Motor neuron (in vitro differentiated cells): Measurements from ENCODE around the gene SMAD3. TPM values are rescaled to one million over a fixed set of nuclear protein-coding genes. Genes with fewer than 3 reads are reported as not detected.
A peak's percentile ranks its signal among the peaks of the same experiment; 100 is the strongest.

Experiments
- ATAC-seq, 8 experiments: fragments of 200-7000 bp; cut with Tn5 transposase; replicated peaks in 6 of 8; 2 replicates each; pipeline ENCODE4 v1.8.0; 2021; ENCODE audit warnings: mild to moderate bottlenecking in 8 of 8, moderate library complexity in 8 of 8
- H3K27ac ChIP-seq, 2 donors: fragments of 250-450 bp; sonication (Bioruptor Pico); 2 replicates each; pipeline ENCODE4 v1.9.0; 2021; ENCODE audit warnings: antibody characterized with exemption in 2 of 2, mild to moderate bottlenecking in 2 of 2, moderate library complexity in 1 of 2
- H3K4me1 ChIP-seq, 2 donors: fragments of 250-450 bp; sonication (Bioruptor Pico); replicated peaks in 1 of 2; 2 replicates each; pipeline ENCODE4 v1.6.1; 2021; ENCODE audit warnings: antibody characterized with exemption in 2 of 2, mild to moderate bottlenecking in 2 of 2, moderate library complexity in 1 of 2
- H3K4me3 ChIP-seq, 5 donors: fragments of 250-450 bp; sonication (Bioruptor Pico); 2 replicates each; pipeline ENCODE4 v1.9.0; 2021; ENCODE audit warnings: antibody characterized with exemption in 5 of 5, mild to moderate bottlenecking in 5 of 5, moderate library complexity in 4 of 5
- WGBS, 10 experiments: fragments of 450-650 bp; shearing (Covaris generic); methylation state at CpG; one replicate each; pipeline ENCODE4 v1.0.0; 2022; 5-methylcytosine and 5-hydroxymethylcytosine counted together
- in situ Hi-C, 9 experiments: fragments of 400-800 bp; cut with MboI; loops; one replicate each; pipeline ENCODE4 v1.15.0; 2021; ENCODE audit warnings: low sequenced_read_pairs in 9 of 9, low pct_unique_long_range_greater_than_20kb in 2 of 9; ENCODE audit not compliant: unreplicated experiment in 9 of 9
- total RNA-seq, 8 experiments: library from RNA; unstranded; fragments of 300-600 nt; gene quantifications; 2 replicates each; pipeline versions ENCODE4 v1.2.3 to v1.2.4, GENCODE V29; 2022

The SMAD3 gene
- total RNA-seq, 8 experiments from 2014 or later: 4.4 to 57.9 (median 13.9) TPM

DNA sequence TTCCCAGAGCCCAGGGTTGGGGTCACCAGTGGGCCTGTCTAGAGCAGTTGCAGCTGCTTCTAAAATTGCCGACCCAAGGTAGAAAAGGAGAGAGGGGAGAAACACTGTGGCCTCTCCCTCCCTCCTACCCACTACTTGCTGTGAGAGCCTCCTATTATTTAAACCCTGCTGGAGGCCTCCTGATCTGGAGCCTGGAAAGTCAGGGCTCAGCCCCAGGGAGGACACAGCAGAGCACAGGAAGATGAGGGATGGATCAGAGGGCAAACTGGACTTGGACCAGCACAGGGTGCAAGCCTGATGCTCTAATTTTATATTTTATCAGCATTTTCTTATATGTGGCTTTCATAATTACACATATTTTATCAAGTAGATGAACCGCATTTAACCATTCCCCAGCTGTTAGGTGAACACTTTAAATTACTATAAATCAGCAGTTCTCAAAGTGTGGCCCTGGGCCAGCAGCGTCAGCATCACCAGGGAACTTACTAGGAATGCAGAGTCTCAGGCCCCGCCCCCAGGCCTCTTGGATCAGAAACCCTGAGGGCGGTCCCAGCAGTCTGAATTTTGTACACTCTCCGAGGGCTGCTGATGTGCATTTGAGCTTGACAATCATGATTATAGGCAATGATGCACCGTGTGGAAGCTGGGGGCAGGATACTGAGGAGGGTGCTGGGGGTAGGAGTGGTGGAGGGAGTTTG is 26.7 kb downstream of the SMAD3 start:
- 20 to 100% (median 74%) methylated on average over 1 to 6 of the region's 7 CpGs; no CpG with 5 or more reads in 2 of the 10 experiments for WGBS, 10 experiments
- peaks cover 19 to 24% of the 10 kb centered on the region in 2 donors for H3K4me1 ChIP-seq
- no peak overlapping the region for H3K4me3 ChIP-seq
- in situ Hi-C loops: no loop called here
- peak in 6 of 8 experiments; percentile 7 to 64 (median 60) for ATAC-seq
- H3K27ac ChIP-seq: no peak overlapping the region

DNA sequence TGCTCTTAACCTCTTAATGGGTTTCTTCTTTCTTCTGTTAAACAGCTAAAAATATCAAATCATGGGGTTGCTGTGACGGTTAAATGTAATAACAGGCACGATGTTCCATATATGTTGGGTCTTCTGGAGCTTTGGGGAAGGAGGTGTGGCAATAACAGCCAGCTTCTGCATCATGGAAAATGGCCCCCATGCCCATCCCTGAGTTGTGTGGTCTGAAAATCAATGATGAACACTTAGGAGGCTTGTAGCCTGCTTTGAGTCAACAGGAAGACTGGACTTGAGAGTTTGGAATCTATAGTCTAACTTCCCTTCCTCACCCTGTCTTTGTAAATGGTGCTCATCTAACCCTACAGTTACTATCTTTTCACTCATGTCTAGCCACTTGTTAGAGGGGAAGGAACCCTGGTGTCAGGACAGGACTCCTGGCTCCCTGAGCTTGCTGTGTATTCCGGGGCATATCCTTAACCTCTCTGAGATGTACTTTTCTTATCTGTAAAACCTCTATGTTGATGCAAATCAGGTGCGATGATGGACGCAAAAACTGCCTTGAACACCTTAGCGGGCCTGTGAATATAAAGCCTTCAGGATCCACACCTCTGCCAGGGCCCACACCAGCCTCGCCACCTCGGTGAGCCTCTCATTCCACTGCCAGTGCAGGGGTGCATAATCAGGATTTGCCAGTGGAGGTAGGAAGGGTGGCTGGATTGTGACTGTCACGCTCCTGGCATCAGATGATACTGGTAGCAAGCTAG is 27.5 kb downstream of the SMAD3 start:
- in situ Hi-C loops: no loop called here
- H3K27ac ChIP-seq: no peak overlapping the region
- 89 to 100% (median 95%) methylated on average over 1 to 7 of the region's 9 CpGs; no CpG with 5 or more reads in 2 of the 10 experiments for WGBS, 10 experiments
- H3K4me3 ChIP-seq: no peak overlapping the region
- H3K4me1 ChIP-seq: peaks cover 19 to 24% of the 10 kb centered on the region in 2 donors
- ATAC-seq: no peak

DNA sequence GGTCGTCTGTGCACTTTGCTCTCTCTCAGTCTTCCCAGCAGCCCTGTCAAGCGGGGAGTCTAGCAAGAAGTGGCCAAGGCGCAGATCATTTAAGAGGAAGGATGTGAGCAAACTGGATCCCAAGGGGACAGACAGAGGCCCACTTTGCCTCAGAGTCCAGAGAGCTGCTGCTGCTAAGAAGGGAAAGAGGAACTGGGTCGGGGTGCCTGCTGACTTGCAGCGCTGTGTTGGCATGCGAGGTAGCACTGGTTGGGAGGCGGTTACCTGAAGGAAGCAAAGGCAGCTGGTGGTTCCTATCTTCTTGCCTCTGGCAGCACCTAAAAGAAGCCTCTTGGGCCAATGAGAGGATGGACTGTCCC is 28.1 kb downstream of the SMAD3 start:
- in situ Hi-C loops: no loop called here

DNA sequence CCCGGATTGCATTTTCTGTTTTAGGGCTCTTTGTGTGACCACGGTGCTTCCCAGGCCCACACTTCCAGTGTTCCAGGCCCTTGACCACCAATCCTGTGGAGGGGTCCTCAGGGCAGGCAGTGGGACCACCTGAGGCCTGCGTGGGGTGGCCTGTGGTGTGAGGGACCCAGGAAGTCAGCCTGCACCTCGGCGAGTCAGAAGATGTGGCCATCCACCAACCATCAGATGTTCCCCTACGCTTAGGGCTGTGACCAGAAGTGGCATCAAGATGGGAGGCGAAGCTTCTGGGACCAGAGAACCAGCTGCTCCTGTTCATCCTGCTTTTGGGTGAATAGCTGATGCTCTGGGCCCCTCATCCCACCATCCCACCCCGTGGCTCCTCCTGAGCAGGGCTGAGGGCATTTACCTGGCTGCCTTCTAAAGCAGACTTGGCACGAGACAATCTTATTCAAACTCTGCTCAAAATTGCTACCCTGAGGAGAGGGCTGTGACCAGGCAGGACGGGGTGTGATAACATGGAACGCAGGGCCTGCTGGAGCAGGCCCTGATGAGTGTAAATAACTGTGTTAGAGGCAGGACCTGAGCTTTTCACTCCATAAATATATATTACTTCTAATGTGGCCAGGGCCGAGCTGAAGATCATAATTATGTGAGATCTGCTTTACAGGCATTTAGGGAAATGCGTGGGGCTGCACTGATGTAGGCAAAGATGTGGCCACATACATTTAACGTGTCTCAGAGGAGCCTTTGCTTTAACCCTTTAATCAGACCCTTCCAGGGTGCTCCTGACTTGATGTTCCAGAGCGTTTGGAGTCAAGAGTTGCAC is 28.8 kb downstream of the SMAD3 start:
- Histone ChIP-seq H3K27ac (no peak overlapping the region), H3K4me3 (no peak overlapping the region), H3K4me1 (peaks cover 19 to 24% of the 10 kb centered on the region in 2 donors)
- no peak for ATAC-seq
- in situ Hi-C loops: no loop called here
- WGBS, 10 experiments: 63 to 92% (median 88%) methylated on average over 2 to 12 of the region's 15 CpGs; no CpG with 5 or more reads in 1 of the 10 experiments

More for the DNA sequence above, 28.1 kb downstream of the SMAD3 start:
- WGBS, 10 experiments: 80 to 100% (median 90%) methylated on average over 1 to 5 of the region's 7 CpGs; no CpG with 5 or more reads in 3 of the 10 experiments
- no peak overlapping the region for H3K4me3 ChIP-seq
- H3K27ac ChIP-seq: no peak overlapping the region
- no peak for ATAC-seq
- H3K4me1 ChIP-seq: peaks cover 19 to 24% of the 10 kb centered on the region in 2 donors

GRCh38 chr15:67095912-67096311 is 30.5 kb downstream of the SMAD3 start:
- H3K27ac ChIP-seq: no peak overlapping the region
- no peak for ATAC-seq
- H3K4me3 ChIP-seq: no peak overlapping the region
- WGBS, 10 experiments: 0 to 100% (median 83%) methylated on average over 2 to 7 of the region's 7 CpGs; no CpG with 5 or more reads in 2 of the 10 experiments
- peaks cover 14 to 24% of the 10 kb centered on the region in 2 donors for H3K4me1 ChIP-seq
- in situ Hi-C loops: no loop called here

DNA sequence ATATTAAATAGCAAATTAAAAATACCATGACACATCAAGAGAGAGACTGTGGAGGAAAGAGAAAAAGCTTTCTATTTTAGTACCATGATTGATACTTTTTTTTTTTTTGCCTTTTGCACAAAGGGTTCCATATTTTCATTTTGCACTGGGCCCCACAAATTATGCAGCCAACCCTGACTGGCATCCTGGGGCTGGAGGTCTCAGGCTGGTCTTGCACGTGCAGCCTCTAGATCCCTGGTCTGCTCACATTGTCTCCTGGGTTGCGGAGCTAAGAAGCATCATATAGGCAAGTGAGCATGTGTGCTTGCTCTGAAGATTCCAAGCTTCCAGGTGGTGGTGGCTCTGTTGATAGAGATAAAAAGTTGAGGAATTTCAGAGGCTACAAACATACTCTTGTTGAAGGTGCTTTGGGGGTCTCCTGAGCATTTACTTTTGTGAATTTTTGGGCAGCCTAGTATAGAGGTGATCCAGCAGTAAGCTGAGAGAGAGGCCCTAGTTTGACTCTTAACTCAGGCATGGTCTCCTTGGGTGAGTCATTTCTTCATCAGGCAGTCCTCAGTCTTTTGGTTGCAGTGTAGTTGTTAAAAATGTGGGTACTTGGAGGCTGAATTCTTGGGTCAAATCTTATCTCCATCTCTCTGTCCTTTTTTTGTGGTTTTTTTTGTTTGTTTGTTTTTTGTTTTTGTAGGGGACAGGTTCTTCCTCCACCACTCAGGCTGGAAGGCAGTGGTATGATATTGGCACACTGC is 31.3 kb downstream of the SMAD3 start:
- in situ Hi-C loops: no loop called here
- H3K27ac ChIP-seq: no peak overlapping the region
- 20 to 94% (median 50%) methylated on average over 1 to 2 of the region's 2 CpGs; no CpG with 5 or more reads in 4 of the 10 experiments for WGBS, 10 experiments
- ATAC-seq: peak in 1 of 8 experiments; percentile 66
- no peak overlapping the region for H3K4me3 ChIP-seq
- peaks cover 8 to 24% of the 10 kb centered on the region in 2 donors for H3K4me1 ChIP-seq

- WGBS, 10 experiments: 84 to 100% (median 97%) methylated on average over 1 to 4 of the region's 4 CpGs; no CpG with 5 or more reads in 4 of the 10 experiments
These were observed 32.0 kb downstream of the SMAD3 start for GRCh38 chr15:67097424-67097823.

DNA sequence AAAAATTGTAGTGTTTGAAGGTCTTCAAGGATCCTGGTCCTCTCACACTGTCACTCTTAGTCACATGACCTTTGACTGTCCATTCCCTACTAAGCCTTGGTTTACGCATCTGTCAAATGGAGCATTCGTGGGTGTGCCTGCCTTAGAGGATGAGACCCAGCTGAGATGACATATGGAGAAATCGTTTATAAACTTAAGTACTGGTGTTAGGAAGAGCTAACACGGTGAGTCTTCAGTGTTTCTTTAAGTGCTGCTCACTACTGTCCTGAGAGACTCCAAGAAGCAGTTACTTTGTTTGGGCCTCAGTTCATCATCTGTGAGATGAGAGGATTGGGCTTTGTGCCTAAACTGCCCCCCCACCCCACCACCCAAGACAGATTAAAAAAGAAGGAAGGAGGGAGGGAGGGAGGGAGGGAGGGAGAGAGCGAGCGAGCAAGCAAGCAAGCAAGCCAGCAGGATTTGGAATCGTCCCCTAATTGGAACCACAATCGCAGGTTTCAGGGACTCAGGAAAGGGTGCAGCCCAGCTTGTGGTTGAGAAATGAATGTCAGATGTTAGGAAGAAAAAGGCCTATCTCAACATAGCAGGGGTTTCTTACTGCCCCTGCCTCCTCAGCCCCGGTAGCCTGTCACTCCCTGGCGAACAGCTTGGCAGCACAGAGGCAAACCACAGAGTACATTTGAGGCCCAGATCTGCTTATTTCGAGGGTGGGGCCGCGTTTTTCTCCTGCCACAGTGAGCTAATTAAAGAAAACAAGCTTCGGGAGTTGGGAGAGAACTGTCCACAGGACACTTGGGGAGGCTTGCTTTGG is 32.7 kb downstream of the SMAD3 start:
- Histone ChIP-seq H3K4me3 (no peak overlapping the region), H3K4me1 (peaks cover 4 to 17% of the 10 kb centered on the region in 2 donors), H3K27ac (no peak overlapping the region)
- in situ Hi-C loops: no loop called here
- peak; percentile 25 to 62 (median 35) for ATAC-seq
- 0 to 100% (median 65%) methylated on average over 1 to 8 of the region's 14 CpGs; no CpG with 5 or more reads in 3 of the 10 experiments for WGBS, 10 experiments

More at GRCh38 chr15:67097424-67097823, 32.0 kb downstream of the SMAD3 start:
- ATAC-seq: no peak
- Histone ChIP-seq H3K27ac (no peak overlapping the region), H3K4me3 (no peak overlapping the region), H3K4me1 (peaks cover 4 to 19% of the 10 kb centered on the region in 2 donors)
- in situ Hi-C loops: no loop called here

GRCh38 chr15:67098768-67099282 is 33.4 kb downstream of the SMAD3 start:
- no peak overlapping the region for H3K27ac ChIP-seq
- peak in 6 of 8 experiments; percentile 7 to 44 (median 16) for ATAC-seq
- H3K4me3 ChIP-seq: no peak overlapping the region
- 0 to 100% (median 8%) methylated on average over 1 to 4 of the region's 8 CpGs; no CpG with 5 or more reads in 4 of the 10 experiments for WGBS, 10 experiments
- H3K4me1 ChIP-seq: peaks cover 4 to 17% of the 10 kb centered on the region in 2 donors
- in situ Hi-C loops: no loop called here

GRCh38 chr15:67100124-67100791 is 34.9 kb downstream of the SMAD3 start:
- Histone ChIP-seq H3K27ac (no peak overlapping the region), H3K4me3 (no peak overlapping the region), H3K4me1 (peaks cover 4 to 17% of the 10 kb centered on the region in 2 donors)
- WGBS, 10 experiments: 0 to 100% (median 50%) methylated on average over 1 to 3 of the region's 5 CpGs; no CpG with 5 or more reads in 1 of the 10 experiments
- peak in 2 of 8 experiments; percentile 50 to 55 for ATAC-seq
- in situ Hi-C loops: no loop called here
